H1 (cell line): ENCODE results near the gene SLC25A39. TPM values are rescaled to one million over a fixed set of nuclear protein-coding genes. Genes with fewer than 3 reads are reported as not detected.

Source experiments
- HDAC2 ChIP-seq, 2 experiments: fragments of 300-600 bp in 1 of 2; sonication (generic) in 1 of 2; IDR thresholded peaks; 2 replicates each; pipeline ENCODE4 v1.6.1; 2011 to 2012; ENCODE audit warnings: low read depth in 2 of 2, low read length in 2 of 2, mild to moderate bottlenecking in 2 of 2, moderate library complexity in 2 of 2, borderline replicate concordance in 1 of 2, inconsistent platforms in 1 of 2
- JUN ChIP-seq: IDR thresholded peaks from 2 replicates; pipeline ENCODE4 v1.6.1; 2011; ENCODE audit warnings: low read depth, mild to moderate bottlenecking, improper control_type of control experiment, low read length
- KDM4A ChIP-seq: IDR thresholded peaks from one replicate; pipeline ENCODE4 v1.7.1; 2012; ENCODE audit warnings: low read depth, mild to moderate bottlenecking, moderate library complexity, low read length, inconsistent platforms; ENCODE audit not compliant: severe bottlenecking
- KDM5A ChIP-seq: fragments of 200-600 bp; IDR thresholded peaks from 2 replicates; pipeline ENCODE4 v1.7.1; 2012; ENCODE audit warnings: mild to moderate bottlenecking, low read length, inconsistent platforms, mixed read lengths
- RFX5 ChIP-seq: IDR thresholded peaks from 2 replicates; pipeline ENCODE4 v1.6.1; 2011; ENCODE audit warnings: low read depth, low read length, improper control_type of control experiment, borderline replicate concordance
- SP4 ChIP-seq: IDR thresholded peaks from 2 replicates; pipeline ENCODE4 v1.6.1; 2012; ENCODE audit warnings: low read length, inconsistent platforms
- USF2 ChIP-seq: IDR thresholded peaks from 2 replicates; pipeline ENCODE4 v1.6.1; 2011; ENCODE audit warnings: low read length, improper control_type of control experiment
- polyA plus RNA-seq, 7 experiments: library from polyadenylated mRNA; depleted of rRNA in 3 of 7; stranded (reverse) in 5 of 7; unstranded in 2 of 7; fragments of >200 nt in 5 of 7; fragments of 200-250 nt in 2 of 7; gene quantifications; 1 replicate in 5 of 7; 2 replicates in 1 of 7; 4 replicates in 1 of 7; pipeline versions ENCODE4 v1.2.1 to v1.2.3, GENCODE V29; 2011 to 2013; ENCODE audit warnings: missing spikeins in 2 of 7, mixed read lengths in 2 of 7
- total RNA-seq: library from RNA; stranded (reverse); fragmentation: NEBNext Ultra II Directional; extraction: Animal tissue kit (Norgen Biotek cat#: 25700); gene quantifications from 2 replicates; pipeline ENCODE4 v1.2.1, GENCODE V29; 2021

SLC25A39 gene
- total and polyA plus RNA-seq, 2 of the 8 experiments (the other 6 are each of a cell fraction or from before 2014, with no cell fraction given): 200 to 291 TPM

GRCh38 chr17:44323359-44324091 lies 1.1 kb downstream of the SLC25A39 start (continued):
- TF ChIP-seq USF2: no peak
- no peak for TF ChIP-seq SP4
- no peak for TF ChIP-seq JUN
- no peak for TF ChIP-seq HDAC2 (IDR thresholded peaks at IDR 0.05; ENCODE audit: borderline replicate concordance in 1 of 2, low read depth in 2 of 2, low read length in 2 of 2)
- no peak for TF ChIP-seq RFX5
- TF ChIP-seq KDM4A: peak; percentile 5
- no peak for TF ChIP-seq KDM5A
